Fibroblast of skin of scalp (primary cell): Measurements from ENCODE around the gene CXXC4.

Experiments used
- DNase-seq: peaks from one replicate; pipeline ENCODE4 v3.0.0-alpha.2; 2013

CXXC4 gene

DNA sequence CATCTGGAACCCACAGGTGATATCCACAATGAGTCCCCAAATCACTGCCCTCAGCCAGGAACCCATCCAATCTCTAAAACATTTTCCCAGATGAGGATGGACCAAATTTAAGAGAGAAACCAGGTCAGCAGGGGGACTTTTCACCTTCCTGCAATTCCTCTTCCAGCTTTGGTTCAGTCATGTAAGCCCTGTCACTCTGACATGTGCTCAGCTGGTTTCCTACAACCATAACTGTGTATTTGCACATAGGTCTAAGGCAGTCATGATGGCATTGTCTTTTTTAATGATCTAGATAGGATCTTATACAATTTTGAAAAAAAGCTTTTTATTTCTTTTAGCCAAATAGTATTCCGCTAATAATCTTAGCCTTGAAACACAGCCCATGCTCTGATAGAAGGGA lies 6.5 kb downstream of the CXXC4 start:
- no peak for DNase-seq

DNA sequence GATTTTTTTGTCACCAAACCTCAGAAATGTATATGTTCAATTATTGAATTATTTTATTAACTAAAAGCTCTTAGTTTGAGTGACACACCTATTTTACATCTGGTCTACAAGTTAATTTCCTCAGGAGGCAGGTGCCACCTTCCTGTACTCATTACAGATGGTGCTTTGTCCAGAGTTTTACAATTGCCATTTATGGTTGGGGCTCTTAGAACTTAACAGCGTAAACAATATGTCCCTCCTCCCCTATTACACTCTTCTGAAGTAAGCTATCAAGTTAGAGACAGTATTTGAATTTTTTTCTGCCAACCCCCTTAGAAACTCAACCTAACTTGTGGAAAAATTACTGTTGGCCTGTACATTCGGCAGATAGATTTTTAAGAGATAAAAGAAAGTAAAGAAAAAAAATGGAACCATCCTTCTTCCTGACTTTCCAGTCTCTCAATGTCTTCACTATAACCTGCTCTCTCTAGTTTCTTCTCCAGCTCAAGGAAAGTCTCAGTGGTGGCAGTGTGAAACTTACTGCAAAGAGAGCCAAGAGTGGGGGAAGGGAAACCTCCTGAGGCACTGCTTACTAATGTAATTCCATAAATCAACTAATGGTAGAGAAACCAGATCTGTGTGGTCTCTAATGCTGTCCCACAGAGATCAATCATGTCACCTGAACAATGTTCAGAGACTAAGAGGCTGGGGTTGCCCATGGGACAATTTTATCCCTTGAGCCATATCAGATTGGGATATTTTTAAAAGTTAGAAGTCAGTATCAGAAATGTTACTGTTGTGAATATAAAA lies 7.8 kb downstream of the CXXC4 start:
- no peak for DNase-seq

DNA sequence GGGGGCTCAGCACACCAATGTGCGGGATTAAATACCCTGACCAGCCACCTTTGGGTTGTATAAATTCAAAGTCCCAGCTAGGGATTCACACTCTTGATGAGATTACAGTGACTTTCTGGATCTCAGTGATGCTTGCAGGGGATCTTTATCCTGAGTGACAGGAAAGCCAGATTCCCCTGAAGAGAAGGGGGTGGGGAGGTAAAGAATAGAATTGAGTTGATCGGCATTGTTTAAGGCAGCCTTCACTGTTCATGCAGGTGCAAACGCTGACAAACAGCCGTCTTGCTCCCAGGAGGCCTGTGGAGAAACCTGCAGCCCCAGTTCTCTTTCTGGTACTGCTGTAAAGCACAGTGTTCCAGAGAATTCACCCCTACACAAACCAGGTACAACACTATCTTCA lies 19.0 kb downstream of the CXXC4 start:
- no peak for DNase-seq

DNA sequence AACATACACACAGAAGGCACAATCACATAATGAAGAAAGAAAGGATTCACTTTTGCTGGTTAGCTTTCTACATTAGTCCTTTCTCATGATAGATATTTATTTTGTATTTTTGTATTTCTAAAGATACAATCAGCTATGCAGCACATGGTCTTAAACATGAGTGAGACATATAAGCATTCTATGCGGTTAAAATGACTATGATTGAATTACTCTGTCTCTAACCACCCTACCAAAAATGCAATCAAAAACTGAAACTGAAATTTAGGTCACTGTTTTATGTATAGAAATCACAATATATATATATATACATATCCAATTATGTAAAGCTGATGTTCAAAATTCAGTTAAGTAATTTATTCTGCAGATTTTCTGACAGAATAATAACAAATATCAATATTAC lies 21.9 kb downstream of the CXXC4 start:
- DNase-seq, result no peak

DNA sequence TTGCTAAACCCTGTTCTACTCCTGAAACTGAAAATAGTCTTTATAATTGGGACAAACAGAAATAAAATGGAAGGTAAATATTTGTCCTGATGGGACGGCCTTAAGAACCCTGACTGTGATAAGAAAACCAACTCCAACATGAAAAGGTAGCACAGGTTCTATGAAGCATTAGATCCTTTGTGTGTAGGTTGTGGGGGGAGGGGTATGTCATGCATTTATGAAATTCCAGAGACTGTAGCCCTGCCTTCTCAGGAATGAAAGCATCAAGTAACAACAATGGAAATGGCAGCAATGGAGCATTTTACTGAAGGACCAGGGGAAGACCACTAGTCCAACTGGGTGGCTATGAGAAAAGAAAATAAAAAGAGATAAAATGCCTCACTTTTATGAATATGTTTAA lies 23.9 kb downstream of the CXXC4 start:
- no peak for DNase-seq

DNA sequence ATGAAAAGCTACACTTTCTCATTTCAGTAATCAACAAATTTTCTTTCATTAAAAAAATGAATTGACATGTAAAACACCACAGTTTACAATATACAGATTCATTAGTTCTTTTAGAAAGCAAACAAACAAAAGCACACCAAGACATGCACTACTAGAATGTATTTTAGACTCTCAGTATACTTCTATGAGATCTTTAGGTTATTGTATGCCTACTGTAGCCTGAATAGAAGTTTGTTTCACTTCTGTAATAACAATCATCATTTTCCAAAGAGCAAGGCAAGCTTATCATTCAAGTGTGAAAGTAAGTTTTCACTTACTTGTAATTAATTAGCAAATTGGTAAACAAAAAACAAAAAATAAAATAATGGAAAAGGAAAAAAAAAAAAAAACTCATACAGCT lies 24.9 kb downstream of the CXXC4 start:
- no peak for DNase-seq

DNA sequence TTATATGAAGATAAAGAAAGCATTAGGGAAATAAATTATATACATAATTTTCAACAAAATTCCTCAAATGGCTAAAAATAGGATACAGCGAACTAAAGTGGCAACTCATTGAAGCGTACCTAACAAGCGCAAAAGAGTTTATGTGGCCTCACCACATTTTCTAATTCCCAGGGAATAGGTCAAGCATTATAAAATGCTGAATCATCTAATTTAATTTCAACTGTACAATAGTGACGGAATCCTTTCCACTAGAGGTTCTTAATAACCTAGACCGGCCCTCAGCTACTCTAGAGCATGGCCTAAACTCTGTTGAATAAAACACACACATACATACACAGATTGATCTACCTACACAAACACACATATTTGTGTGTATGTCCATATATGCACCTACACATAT lies 29.1 kb downstream of the CXXC4 start:
- no peak for DNase-seq

DNA sequence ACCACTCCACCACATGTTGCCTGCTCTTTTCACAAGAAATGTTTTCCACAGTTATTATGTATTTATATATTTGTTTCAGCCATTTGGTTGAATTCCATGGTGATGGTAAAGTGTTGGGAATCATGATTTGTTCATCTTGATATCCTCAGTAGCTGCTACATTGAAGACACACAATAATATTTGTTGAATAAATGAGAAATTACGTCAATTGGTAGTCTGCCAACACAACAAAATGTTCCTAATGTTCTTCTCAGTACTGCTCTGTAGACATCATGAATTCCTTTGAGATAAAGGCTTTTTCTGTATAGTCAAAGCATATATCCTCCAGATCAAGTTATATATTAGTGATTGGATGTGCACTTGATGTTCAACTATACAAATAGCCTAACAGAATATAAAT lies 29.5 kb downstream of the CXXC4 start:
- DNase-seq, result no peak

DNA sequence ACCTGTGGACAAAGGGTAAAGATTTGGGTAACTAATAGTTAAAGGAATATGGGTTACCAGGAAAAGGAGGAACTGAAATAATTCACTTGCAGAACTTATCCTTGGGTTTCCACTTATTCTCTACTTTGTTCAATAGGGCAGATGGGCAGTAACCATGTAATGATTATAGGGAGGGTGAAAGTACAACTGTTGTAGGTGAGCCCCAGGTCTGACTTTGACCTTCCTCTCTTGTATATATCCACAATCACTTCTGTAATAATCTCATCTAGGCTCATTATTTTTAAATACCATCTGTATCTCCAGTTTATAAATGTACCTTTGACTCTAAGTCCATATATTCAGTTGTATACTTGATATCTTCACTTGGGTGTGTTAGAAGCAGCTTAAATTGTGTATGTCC lies 32.1 kb downstream of the CXXC4 start:
- no peak for DNase-seq

DNA sequence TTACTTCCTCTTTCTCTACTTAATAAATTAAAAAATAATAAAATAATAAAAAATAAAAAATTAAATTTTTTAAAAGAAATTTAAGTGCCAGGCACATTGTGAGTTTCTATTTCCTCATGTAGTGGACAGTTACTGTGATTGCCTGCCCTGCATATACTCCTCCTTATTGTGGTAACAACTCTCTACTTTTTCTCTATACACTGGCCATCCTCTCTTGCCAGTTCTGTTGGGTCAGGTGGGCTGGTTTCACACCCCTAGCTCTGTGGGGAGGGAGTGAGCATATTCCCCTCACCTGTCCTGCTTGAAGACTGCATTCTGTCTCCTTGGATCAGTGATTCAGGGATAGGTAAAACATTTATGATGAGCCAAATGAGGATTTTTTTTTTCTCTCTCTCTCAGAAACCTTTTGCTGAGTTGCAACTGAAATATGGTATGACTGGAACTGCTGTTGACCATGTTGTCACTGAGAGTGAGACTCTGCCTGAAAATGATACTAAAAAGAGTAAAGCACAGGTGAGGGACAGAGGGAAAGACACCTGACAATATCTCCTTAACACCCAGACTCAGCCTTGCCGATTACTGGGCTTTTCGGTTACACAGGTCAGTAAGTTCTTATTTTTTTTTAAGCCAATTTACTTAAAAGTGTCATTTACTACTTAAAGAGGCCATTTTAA lies 37.2 kb downstream of the CXXC4 start:
- DNase-seq, result no peak

DNA sequence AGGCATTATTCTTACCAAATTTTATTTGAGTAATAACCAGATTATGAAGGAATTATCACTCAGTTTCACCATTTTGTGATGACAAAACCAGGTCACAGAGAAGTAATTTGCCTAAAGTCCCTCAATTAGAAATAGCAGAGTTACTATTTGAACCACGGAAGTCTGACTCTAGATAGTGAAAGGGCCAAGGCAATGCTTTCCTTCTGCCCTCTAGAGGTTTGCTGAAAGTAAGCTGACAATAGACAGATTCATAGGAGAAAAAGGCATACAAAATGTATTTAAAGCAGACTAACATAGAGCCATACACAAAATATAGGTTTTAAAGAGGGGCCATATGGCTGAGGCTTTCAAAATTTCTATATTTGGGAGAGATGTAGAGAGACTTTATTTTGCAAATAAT lies 43.1 kb downstream of the CXXC4 start:
- DNase-seq, result no peak

DNA sequence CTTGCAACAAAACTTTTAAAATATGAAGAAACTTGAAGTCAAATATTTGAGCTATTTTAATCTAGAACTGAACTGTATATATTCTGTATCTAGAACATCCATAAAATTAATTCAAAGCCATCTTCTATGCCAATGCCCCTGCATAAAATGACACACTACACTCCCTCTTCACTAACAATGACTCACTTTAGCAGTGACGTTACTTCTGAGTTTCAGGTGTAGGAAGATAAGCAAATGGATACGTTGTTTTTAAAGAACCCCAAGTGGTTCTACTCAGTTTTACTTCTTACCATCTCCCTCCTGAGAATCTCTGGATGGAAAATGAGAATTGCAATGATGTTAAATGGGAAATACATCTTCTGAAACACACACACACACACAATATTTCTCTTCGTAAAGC lies 45.2 kb downstream of the CXXC4 start:
- no peak for DNase-seq

DNA sequence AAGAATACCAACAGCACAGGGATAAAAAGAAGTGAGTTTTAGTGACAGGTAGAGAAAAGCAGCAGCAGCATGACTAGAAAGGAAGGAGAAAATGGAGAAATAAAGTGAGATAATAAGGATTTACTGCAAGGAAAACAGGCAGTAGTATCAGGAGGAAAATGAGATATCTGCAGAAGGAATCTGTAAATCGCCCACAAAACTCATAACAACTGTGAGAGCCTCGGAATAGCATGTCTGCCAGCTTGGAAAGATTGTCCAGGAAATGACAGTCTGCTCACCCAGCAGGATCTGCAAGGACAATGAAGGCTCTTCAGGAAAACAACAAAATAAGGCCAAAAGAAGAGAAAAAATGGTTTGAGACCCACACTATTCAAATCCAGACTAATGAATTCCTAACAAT lies 47.4 kb downstream of the CXXC4 start:
- no peak for DNase-seq

DNA sequence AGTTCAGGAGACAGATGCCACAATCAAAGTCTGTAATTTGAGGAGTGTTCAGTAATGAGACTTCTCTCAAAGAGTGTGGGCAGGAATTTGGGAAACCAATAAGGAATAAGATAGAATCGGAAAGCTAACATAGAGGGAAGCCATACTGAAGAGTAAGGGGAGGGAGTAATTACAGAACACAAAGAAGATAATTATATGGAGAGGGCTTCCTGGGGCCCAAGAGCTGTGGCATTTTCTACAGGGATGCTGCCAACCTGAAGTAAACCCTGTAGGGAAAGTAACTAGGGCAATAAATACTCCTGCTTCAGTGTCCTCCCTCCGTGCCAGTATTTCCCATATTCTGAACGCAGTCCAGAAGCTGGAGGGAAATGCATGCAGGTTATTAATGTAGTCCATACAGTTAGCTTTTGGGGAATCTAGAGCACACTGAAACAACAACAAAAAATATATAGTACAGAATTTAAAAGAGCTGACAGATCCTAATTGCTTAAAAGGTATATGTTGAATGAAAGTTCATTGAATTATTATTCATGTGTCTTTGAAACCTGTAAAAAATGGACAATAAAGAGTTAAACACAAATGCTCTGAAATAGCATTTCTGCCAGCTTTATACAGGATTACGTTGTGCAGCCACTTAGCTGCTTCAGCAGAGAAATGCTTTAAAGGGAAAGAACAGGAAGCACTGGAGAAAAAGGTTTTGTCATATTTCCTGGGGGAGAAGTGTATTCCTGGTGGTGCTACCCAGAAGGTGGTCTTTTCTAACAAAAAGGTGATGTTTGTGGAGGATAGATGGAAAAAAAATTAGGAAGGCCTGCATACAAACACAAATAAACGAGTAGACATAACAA lies 48.0 kb downstream of the CXXC4 start:
- no peak for DNase-seq

DNA sequence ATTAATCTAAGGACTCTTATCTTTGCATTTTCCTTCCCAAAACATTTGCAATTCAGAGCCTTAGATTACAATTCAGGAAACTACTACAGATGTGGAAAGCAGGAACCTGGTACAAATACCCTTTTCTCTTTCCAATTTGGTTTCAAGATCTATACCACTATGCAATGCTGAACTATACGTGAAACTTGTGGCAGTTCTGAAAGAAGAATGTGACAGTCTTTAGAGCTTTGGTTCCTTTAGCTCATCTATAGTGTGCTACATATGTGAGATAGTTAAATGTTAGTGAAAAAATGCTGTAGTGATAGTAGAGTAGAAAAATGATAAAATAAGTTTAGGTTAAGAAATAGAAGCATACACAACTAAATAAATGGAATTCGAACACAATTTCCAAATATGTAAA lies 50.0 kb downstream of the CXXC4 start:
- DNase-seq, result no peak

DNA sequence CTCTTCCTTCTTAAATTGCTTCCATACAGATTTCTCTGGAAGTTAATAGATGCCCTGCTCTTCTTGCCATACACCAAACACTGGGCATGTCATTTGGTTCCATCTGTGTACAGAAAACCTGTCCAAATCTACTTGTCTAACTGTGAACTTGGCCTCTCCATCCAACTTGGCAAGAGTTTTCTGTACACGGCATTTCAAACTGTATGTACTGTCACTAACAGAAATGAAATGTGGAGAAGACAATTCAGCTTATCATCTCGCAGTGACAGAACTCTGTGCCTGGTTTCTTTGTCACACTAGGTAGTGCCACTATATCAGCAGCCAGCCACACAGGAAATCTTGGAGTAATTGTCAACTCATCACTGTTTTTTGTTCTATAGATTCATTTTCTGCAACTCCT lies 58.2 kb downstream of the CXXC4 start:
- no peak for DNase-seq

DNA sequence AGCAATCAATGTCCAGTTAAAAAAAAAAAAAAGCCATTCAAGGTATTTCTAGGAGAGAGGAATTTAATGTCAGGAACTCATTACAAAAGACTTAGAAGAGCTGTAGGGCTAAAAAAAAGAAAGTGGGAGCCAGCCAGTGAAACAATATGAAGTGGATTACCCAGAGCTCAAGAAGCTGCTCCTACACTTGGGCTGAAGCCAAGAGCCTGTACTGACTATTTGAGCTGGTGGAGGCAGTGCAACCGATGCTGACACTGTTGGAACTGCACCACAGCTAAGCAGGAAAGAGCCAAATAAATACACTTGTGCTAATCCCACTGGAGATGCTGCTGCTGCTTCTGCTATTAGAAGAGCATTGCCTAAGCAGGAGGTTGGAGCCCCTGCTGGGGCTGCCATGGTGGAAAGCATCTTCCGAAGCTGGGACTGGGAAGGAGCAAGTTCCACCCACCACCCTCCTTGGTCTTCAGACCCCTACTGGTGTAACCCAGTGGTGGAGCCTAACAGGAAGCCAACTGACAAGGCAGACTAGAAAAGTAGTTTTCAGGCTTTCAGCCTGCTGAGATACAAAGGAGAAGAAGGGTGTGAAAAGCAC lies 65.4 kb downstream of the CXXC4 start:
- no peak for DNase-seq

DNA sequence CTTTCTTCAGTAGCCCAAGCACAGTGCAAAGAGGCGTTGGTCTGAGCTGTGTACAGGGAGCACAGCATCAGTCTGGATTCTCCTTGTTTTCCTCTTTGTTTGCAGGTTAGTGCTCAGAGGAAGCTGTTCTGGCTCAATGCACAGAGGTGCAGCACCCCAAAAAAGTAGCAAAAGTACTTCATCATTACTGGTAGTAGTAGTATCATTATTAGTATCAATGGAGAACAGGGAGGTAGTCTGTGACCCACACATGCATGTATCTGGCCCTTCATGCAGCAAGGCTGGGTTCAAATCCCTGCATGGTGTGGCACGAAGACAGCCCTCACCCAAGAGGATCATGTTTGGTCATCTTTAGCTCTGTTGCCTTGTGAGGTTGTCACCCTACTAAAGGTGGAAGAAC lies 68.7 kb downstream of the CXXC4 start:
- no peak for DNase-seq

DNA sequence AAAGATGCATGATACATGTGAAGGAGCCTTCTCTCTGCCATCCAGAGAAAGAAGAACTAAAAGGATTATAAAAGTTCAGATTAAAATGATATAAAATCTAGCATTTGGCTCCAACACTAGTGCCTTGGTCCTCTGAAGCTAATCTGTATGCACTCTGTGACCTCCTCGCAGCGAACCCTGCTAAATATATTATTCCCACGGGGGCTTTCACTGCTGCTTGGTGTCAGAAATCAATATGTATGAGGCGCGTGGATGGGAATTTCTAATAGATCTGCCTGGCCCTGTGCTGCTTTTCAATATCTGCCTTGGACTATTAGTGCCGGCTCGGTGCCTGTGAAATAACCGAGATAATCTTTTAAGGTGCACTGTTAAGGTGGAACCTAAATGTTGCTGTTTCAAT lies 69.7 kb downstream of the CXXC4 start:
- DNase-seq, result no peak

DNA sequence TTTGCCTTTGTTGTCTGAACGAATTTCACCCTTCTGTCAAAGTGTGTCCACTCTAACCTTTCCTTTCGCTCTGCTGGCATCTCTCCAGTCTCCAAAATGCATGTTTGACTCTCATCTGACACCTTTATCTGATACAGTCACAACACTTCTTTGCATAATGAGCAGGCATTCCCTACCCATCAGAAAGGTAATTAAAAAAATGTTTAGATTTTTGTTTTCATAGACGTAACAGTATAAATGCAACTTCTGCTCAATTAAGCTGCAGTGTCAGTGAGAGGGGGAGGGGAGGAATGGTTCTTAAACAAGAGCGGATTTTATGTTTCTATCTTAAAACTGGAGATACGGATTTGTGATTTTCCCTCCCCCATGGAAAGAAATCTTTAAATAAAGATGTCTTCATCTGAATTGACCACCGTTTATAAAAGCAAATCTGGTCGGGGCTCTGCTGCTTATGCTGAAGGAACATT lies 70.2 kb downstream of the CXXC4 start:
- no peak for DNase-seq

DNA sequence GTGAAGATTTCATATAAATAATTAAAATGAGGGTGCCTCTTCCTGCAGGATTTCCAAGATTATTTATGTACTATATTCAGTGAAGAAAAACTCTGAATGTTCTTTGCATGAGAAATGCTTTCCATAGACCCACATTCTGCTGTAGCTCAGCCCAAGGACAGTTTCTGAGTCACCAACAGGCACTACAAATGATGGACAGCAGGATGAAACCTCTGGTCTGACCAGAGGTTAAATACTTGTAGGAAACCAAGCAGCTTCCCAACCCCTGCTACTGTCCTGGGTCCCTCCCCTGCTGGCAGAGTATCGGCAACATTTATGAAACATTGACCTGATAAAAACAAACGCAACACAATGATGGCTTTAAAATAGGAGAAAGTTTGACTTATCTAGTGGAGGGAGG lies 73.1 kb downstream of the CXXC4 start:
- DNase-seq, result peak; percentile 1

DNA sequence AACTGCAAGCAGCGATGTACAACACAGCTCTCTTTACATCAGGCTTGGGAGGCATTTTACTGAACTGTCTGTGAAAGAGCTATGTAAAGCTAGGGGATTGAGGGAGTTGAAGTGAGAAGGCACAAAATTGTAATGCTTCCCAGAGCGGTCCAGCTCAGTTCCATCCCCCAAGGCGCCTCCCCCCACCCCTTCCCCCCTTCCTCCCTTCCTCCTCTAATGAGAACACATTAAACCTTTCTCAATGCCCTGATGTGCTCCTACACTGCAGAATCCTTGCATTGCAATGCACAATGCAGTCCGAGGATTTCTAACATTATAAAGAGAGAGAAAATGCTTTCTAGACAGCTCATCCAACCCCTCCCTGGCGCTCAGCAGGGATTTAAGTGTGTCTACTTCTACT lies 73.9 kb downstream of the CXXC4 start:
- peak; percentile 32 for DNase-seq
